Choroid plexus epithelial cell (primary cell): ENCODE results near the gene CCDC74A.
A peak's percentile ranks its signal among the peaks of the same experiment; 100 is the strongest.
"Not testable (repeated sequence)": the region's sequence is repeated elsewhere in the genome, so short reads cannot be mapped to it uniquely, and the experiment has no call there.

Experiments used
- DNase-seq: peaks from one replicate; pipeline ENCODE4 v3.0.0-alpha.2; 2010; ENCODE audit warnings: low read depth
- H3K4me3 ChIP-seq: 2 replicates; pipeline ENCODE4 v1.5.1; 2011; ENCODE audit warnings: low read depth, mild to moderate bottlenecking, control low read depth, low read length, moderate library complexity
- CTCF ChIP-seq: conservative IDR thresholded peaks from 2 replicates; pipeline ENCODE4 v1.5.1; 2011; ENCODE audit warnings: low read depth, mild to moderate bottlenecking, control low read depth, inconsistent platforms, low read length, moderate library complexity

CCDC74A gene

GRCh38 chr2:131527131-131528001, at the start of gene CCDC74A:
CCDC74A (plus strand) TSS chr2:131527888; CDS start chr2:131527971, 83 bp downstream.
- peak; percentile 36 for DNase-seq
- peak within 1 kb of the TSS; percentile 53 for H3K4me3 ChIP-seq

GRCh38 chr2:131478074-131478849, 49.4 kb upstream of the CCDC74A start:
- H3K4me3 ChIP-seq, DNase-seq: not testable (repeated sequence)

- H3K4me3 ChIP-seq, DNase-seq: not testable (repeated sequence)
Observed at GRCh38 chr2:131478850-131479461, 48.7 kb upstream of the CCDC74A start.

GRCh38 chr2:131480351-131480750, 47.3 kb upstream of the CCDC74A start:
- not testable (repeated sequence) for DNase-seq, H3K4me3 ChIP-seq

- not testable (repeated sequence) for H3K4me3 ChIP-seq, DNase-seq
Observed at GRCh38 chr2:131482506-131483155, 45.1 kb upstream of the CCDC74A start.

GRCh38 chr2:131483981-131484820, 43.5 kb upstream of the CCDC74A start:
- not testable (repeated sequence) for H3K4me3 ChIP-seq, DNase-seq

GRCh38 chr2:131484906-131485460, 42.7 kb upstream of the CCDC74A start:
- not testable (repeated sequence) for H3K4me3 ChIP-seq, DNase-seq

- not testable (repeated sequence) for DNase-seq, H3K4me3 ChIP-seq
Observed at GRCh38 chr2:131486201-131486902, 41.3 kb upstream of the CCDC74A start.

- no peak overlapping the region for H3K4me3 ChIP-seq
- DNase-seq, result peak; percentile 14
- no peak for TF ChIP-seq CTCF
Observed at GRCh38 chr2:131488306-131489205, 39.1 kb upstream of the CCDC74A start.

- peak; percentile 8 for DNase-seq
- peak overlapping the region; percentile 54 for H3K4me3 ChIP-seq
Observed at GRCh38 chr2:131490616-131491468, 36.8 kb upstream of the CCDC74A start.

- DNase-seq, result not testable (repeated sequence)
Observed at GRCh38 chr2:131491469-131491836, 36.2 kb upstream of the CCDC74A start.

GRCh38 chr2:131492015-131492417, 35.7 kb upstream of the CCDC74A start, which contains the start of gene MZT2A:
MZT2A (minus strand) TSS chr2:131492397; CDS start chr2:131492376, 21 bp downstream.
- peak within 1 kb of the TSS; percentile 89 for H3K4me3 ChIP-seq
- not testable (repeated sequence) for DNase-seq

More at GRCh38 chr2:131491469-131491836, 36.2 kb upstream of the CCDC74A start:
- H3K4me3 ChIP-seq, result peak overlapping the region; percentile 54
